ENCODE data around the gene SLC25A21. TPM values are rescaled to one million over a fixed set of nuclear protein-coding genes. Genes with fewer than 3 reads are reported as not detected.

SLC25A21 gene
- total RNA-seq, 4 donors from 2014 or later: 0.08 to 0.29 TPM; not detected in 2

DNA sequence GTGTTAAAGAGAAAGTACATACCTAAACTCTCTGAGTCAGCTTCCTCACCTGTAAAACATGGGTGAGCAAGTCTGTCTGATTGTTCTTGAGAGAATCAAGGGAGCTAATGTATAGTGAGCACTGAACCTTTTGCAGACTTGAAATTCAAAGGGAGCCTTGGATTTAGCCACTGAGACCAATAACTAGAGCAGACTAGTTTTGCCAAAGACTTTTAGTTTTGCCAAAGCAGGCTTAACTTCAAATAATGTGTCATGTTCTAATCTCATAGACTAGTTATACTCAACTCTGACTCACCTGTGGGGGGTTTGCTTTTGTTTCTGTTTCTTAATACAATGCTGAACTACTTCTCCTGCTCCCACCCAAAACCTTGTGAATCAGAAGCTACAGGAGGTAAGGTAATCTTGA lies 123.7 kb downstream of the SLC25A21 start:
- intact Hi-C loops (cut with DNase I; ENCODE audit: low total_unique reads): no loop called here
- H3K4me3 ChIP-seq (ENCODE audit: low read depth, poor library complexity, severe bottlenecking): no peak overlapping the region
- TF ChIP-seq POLR2A (IDR thresholded peaks at IDR 0.05): no peak
- TF ChIP-seq, protein P1, sequence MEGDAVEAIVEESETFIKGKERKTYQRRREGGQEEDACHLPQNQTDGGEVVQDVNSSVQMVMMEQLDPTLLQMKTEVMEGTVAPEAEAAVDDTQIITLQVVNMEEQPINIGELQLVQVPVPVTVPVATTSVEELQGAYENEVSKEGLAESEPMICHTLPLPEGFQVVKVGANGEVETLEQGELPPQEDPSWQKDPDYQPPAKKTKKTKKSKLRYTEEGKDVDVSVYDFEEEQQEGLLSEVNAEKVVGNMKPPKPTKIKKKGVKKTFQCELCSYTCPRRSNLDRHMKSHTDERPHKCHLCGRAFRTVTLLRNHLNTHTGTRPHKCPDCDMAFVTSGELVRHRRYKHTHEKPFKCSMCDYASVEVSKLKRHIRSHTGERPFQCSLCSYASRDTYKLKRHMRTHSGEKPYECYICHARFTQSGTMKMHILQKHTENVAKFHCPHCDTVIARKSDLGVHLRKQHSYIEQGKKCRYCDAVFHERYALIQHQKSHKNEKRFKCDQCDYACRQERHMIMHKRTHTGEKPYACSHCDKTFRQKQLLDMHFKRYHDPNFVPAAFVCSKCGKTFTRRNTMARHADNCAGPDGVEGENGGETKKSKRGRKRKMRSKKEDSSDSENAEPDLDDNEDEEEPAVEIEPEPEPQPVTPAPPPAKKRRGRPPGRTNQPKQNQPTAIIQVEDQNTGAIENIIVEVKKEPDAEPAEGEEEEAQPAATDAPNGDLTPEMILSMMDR (IDR thresholded peaks at IDR 0.05): no peak
- DNase-seq (ENCODE audit: low spot score in 2 of 2): no peak

- 55 to 59% methylated on average over 4 of the region's 4 CpGs for WGBS, 2 donors
- TF ChIP-seq, protein P1 (IDR thresholded peaks at IDR 0.05): no peak
- TF ChIP-seq POLR2A (IDR thresholded peaks at IDR 0.05): no peak
- H3K4me3 ChIP-seq (ENCODE audit: low read depth, poor library complexity, severe bottlenecking): no peak overlapping the region
- DNase-seq (ENCODE audit: low spot score in 2 of 2): no peak
- intact Hi-C loops (cut with DNase I; ENCODE audit: low total_unique reads): no loop called here
These were observed 124.4 kb downstream of the SLC25A21 start for GRCh38 chr14:37047996-37048395.

- TF ChIP-seq POLR2A (IDR thresholded peaks at IDR 0.05): no peak
- TF ChIP-seq, protein P1 (IDR thresholded peaks at IDR 0.05): no peak
- no peak overlapping the region for H3K4me3 ChIP-seq (ENCODE audit: low read depth, poor library complexity, severe bottlenecking)
- WGBS, 2 donors: 57 to 62% methylated on average over 4 of the region's 4 CpGs
- DNase-seq (ENCODE audit: low spot score in 2 of 2): no peak
- intact Hi-C loops (cut with DNase I; ENCODE audit: low total_unique reads): no loop called here
These were observed 125.2 kb downstream of the SLC25A21 start for GRCh38 chr14:37047226-37047625.

- TF ChIP-seq POLR2A (IDR thresholded peaks at IDR 0.05): no peak
- TF ChIP-seq, protein P1 (IDR thresholded peaks at IDR 0.05): no peak
- H3K4me3 ChIP-seq (ENCODE audit: low read depth, poor library complexity, severe bottlenecking): no peak overlapping the region
- intact Hi-C loops (cut with DNase I; ENCODE audit: low total_unique reads): no loop called here
- 83 to 91% methylated on average over 2 of the region's 2 CpGs for WGBS, 2 donors
- DNase-seq (ENCODE audit: low spot score in 2 of 2): no peak
These were observed 125.6 kb downstream of the SLC25A21 start for GRCh38 chr14:37046815-37047214.

DNA sequence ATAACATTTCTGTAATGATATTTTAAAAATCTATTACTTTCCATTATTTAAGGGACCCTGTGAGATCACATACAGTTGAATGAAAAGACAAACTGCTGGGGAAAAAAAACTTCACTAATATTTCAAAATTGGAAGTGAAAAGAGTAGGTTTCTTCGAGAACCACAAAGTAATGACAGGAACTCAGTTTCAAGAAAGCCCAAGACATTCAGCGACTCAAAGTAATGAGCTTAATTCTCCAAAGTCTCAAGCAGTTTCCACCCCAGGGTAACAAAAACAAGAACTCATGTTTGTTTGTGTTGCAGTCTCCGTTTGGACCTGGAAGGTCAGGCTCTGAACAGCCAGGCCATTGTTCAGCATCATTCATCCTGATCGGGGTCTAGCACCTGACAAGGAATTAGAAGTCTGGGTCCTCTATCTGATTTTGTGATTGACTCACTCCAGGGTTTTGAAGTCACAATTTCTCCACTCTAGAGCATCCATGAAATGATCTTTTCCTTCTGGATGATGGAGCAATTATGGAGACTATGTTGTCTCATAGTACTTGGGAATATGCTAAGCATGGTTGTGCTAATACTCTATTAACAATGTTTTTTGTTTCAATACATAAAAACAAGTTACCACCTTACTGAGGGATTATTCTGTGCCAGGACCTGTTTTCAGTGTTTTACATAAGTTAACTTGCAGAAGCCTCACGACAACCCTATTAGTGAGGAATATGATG lies 126.9 kb downstream of the SLC25A21 start:
- H3K4me3 ChIP-seq (ENCODE audit: low read depth, poor library complexity, severe bottlenecking): no peak overlapping the region
- WGBS, 2 donors: 77 to 87% methylated on average over 5 of the region's 5 CpGs
- intact Hi-C loops (cut with DNase I; ENCODE audit: low total_unique reads): no loop called here
- DNase-seq (ENCODE audit: low spot score in 2 of 2): no peak
- TF ChIP-seq, protein P1 (IDR thresholded peaks at IDR 0.05): no peak
- no peak for TF ChIP-seq POLR2A (IDR thresholded peaks at IDR 0.05)

All from lower leg skin (tissue), 4 donors.